Hematopoietic multipotent progenitor cell treated with erythropoietin and hydrocortisone succinate and interleukin-3 and kit ligand, for 15 days (in vitro differentiated cells): ENCODE results near the gene CSRNP2.
"Not testable (repeated sequence)": the region's sequence is repeated elsewhere in the genome, so short reads cannot be mapped to it uniquely, and the experiment has no call there.

Experiments used
- DNase-seq: peaks from one replicate; pipeline ENCODE4 v3.0.0-alpha.2; 2015; ENCODE audit warnings: low spot score

The CSRNP2 gene

GRCh38 chr12:51078346-51078745 lies 5.0 kb downstream of the CSRNP2 start:
- DNase-seq, result not testable (repeated sequence)

GRCh38 chr12:51077930-51078329 lies 5.5 kb downstream of the CSRNP2 start:
- DNase-seq, result no peak

GRCh38 chr12:51076236-51076930 lies 7.0 kb downstream of the CSRNP2 start:
- DNase-seq, result no peak

GRCh38 chr12:51075390-51075789 lies 8.0 kb downstream of the CSRNP2 start:
- DNase-seq, result no peak

- DNase-seq, result no peak
Observed at GRCh38 chr12:51071663-51072062, 11.7 kb downstream of the CSRNP2 start.

GRCh38 chr12:51070004-51070403 lies 13.4 kb downstream of the CSRNP2 start:
- DNase-seq, result no peak

GRCh38 chr12:51067771-51068170 lies 15.6 kb downstream of the CSRNP2 start:
- DNase-seq, result no peak

GRCh38 chr12:51067229-51067628 lies 16.2 kb downstream of the CSRNP2 start:
- no peak for DNase-seq

- DNase-seq, result no peak
Observed at GRCh38 chr12:51065530-51065929, 17.9 kb downstream of the CSRNP2 start.

- no peak for DNase-seq
Observed at GRCh38 chr12:51062631-51063397, 20.6 kb downstream of the CSRNP2 start.

GRCh38 chr12:51059086-51059485 lies 24.3 kb downstream of the CSRNP2 start:
- no peak for DNase-seq

GRCh38 chr12:51056242-51056641 lies 27.2 kb downstream of the CSRNP2 start:
- no peak for DNase-seq

GRCh38 chr12:51055060-51055459 lies 28.3 kb downstream of the CSRNP2 start:
- DNase-seq, result no peak

GRCh38 chr12:51051787-51052186 lies 31.6 kb downstream of the CSRNP2 start:
- DNase-seq, result no peak

- no peak for DNase-seq
Observed at GRCh38 chr12:51049525-51049924, 33.9 kb downstream of the CSRNP2 start.

GRCh38 chr12:51048661-51049251 lies 34.6 kb downstream of the CSRNP2 start:
- DNase-seq, result peak; percentile 17

- DNase-seq, result peak; percentile 96
Observed at GRCh38 chr12:51047655-51048540, 35.5 kb downstream of the CSRNP2 start, which contains the start of gene LETMD1. TSS of gene LETMD1 (plus strand) at chr12:51048327. CDS start at chr12:51048357, 30 bp downstream.

- no peak for DNase-seq
Observed at GRCh38 chr12:51036279-51036678, 47.1 kb downstream of the CSRNP2 start.

GRCh38 chr12:51033457-51034089 lies 49.8 kb downstream of the CSRNP2 start:
- DNase-seq, result no peak

- DNase-seq, result no peak
Observed at GRCh38 chr12:51033048-51033447, 50.3 kb downstream of the CSRNP2 start.

GRCh38 chr12:51028813-51029150 lies 54.6 kb downstream of the CSRNP2 start:
- no peak for DNase-seq
